NCI-H1092 (cell line): ENCODE results near the gene OR2D3.
"Not testable (repeated sequence)": the region's sequence is repeated elsewhere in the genome, so short reads cannot be mapped to it uniquely, and the experiment has no call there.

ENCODE experiments used
- DNase-seq: peaks from one replicate; lab custom pipeline; 2025; lab: John Stamatoyannopoulos, UW

Gene OR2D3

GRCh38 chr11:6928916-6929315 lies 8.1 kb downstream of the OR2D3 start:
- DNase-seq: no peak

GRCh38 chr11:6931146-6931713 lies 10.4 kb downstream of the OR2D3 start:
- no peak for DNase-seq

- DNase-seq: no peak
Observed at GRCh38 chr11:6932145-6932544, 11.3 kb downstream of the OR2D3 start.

- no peak for DNase-seq
Observed at GRCh38 chr11:6941970-6942369, 21.2 kb downstream of the OR2D3 start.

GRCh38 chr11:6943131-6943530 lies 22.3 kb downstream of the OR2D3 start:
- DNase-seq: no peak

GRCh38 chr11:6954248-6954647 lies 33.4 kb downstream of the OR2D3 start:
- not testable (repeated sequence) for DNase-seq

GRCh38 chr11:6962141-6962540 lies 41.3 kb downstream of the OR2D3 start:
- DNase-seq: no peak

- no peak for DNase-seq
Observed at GRCh38 chr11:6962673-6963072, 41.9 kb downstream of the OR2D3 start.

- no peak for DNase-seq
Observed at GRCh38 chr11:6968816-6969215, 48.0 kb downstream of the OR2D3 start.

GRCh38 chr11:6969854-6970253 lies 49.1 kb downstream of the OR2D3 start:
- DNase-seq: not testable (repeated sequence)
